Adrenal gland (tissue), 12 donors: Measurements from ENCODE around the gene MTR. TPM values are rescaled to one million over a fixed set of nuclear protein-coding genes. Genes with fewer than 3 reads are reported as not detected.
A peak's percentile ranks its signal among the peaks of the same experiment; 100 is the strongest.

Experiments used
- DNase-seq, 7 donors: peaks; one replicate each; pipeline ENCODE4 v3.0.0-alpha.2; 2019 to 2020
- H3K27ac ChIP-seq, 5 donors: fragments of 200-600 bp; sonication (generic) in 4 of 5; 1 replicate in 3 of 5; 2 replicates in 2 of 5; pipeline versions ENCODE4 v1.5.1 to v1.8.0; 2016 to 2020; ENCODE audit warnings: mild to moderate bottlenecking in 1 of 5
- H3K27me3 ChIP-seq: fragments of 200-600 bp; 2 replicates; pipeline ENCODE4 v1.8.0; 2021
- H3K36me3 ChIP-seq, 2 donors: fragments of 200-600 bp; replicated peaks in 1 of 2; 1 replicate in 1 of 2; 2 replicates in 1 of 2; pipeline versions ENCODE4 v1.5.1 to v1.8.0; 2018 to 2022
- H3K4me1 ChIP-seq, 2 donors: fragments of 200-600 bp; replicated peaks in 1 of 2; 1 replicate in 1 of 2; 2 replicates in 1 of 2; pipeline versions ENCODE4 v1.5.1 to v1.8.0; 2018 to 2021
- H3K4me3 ChIP-seq, 4 donors: fragments of 200-600 bp; sonication (generic) in 3 of 4; one replicate each; pipeline ENCODE4 v1.5.1; 2016 to 2018
- H3K9me3 ChIP-seq, 3 donors: fragments of 200-600 bp; sonication (generic) in 1 of 3; replicated peaks in 1 of 3; 1 replicate in 2 of 3; 2 replicates in 1 of 3; pipeline versions ENCODE4 v1.5.1 to v1.8.0; 2016 to 2021
- POLR2A ChIP-seq, 2 donors: fragments of 450-650 bp; IDR thresholded peaks; one replicate each; pipeline ENCODE4 v1.6.1; 2017; ENCODE audit warnings: antibody characterized with exemption in 2 of 2, mild to moderate bottlenecking in 2 of 2, moderate library complexity in 1 of 2
- WGBS, 4 donors: extraction: QIAGEN DNeasy Blood & Tissue Kit in 2 of 4; methylation state at CpG; one replicate each; pipeline versions ENCODE4 v1.1.5 to v1.1.7; 2013 to 2017; 5-methylcytosine and 5-hydroxymethylcytosine counted together
- intact Hi-C, 2 donors: fragments of 100-400 bp; cut with DNase I; formaldehyde crosslinking; loops; one replicate each; pipeline versions ENCODE4 v1.14.1 to v1.15.0; 2022 to 2023
- polyA plus RNA-seq, 3 donors: library from polyadenylated mRNA; stranded (reverse); fragments of 200-250 nt in 2 of 3; fragments of 350-450 nt in 1 of 3; fragmentation: Illumina TruSeq in 1 of 3; extraction: RNeasy Lipid Tissue Mini Kit (QIAGEN cat#74804) in 1 of 3; gene quantifications; one replicate each; pipeline ENCODE4 v1.2.3, GENCODE V29; 2013 to 2014
- total RNA-seq, 9 donors: library from RNA; depleted of rRNA in 4 of 9; stranded (reverse); fragments of >200 nt in 4 of 9; fragments of 120-200 nt in 1 of 9; fragmentation: NEBNext Ultra II Directional in 1 of 9; extraction: Animal tissue kit (Norgen Biotek cat#: 25700) in 1 of 9; gene quantifications; one replicate each; pipeline versions ENCODE4 v1.1.0 to v1.2.4, GENCODE V29; 2013 to 2023
- TF ChIP-seq, protein P1 (sequence below), 6 experiments: fragments of 450-650 bp in 4 of 6; fragments of 200-600 bp in 2 of 6; sonication (generic) in 1 of 6; IDR thresholded peaks; 1 replicate in 5 of 6; 2 replicates in 1 of 6; pipeline versions ENCODE4 v1.5.1 to v1.8.0; 2016 to 2021; ENCODE audit warnings: antibody characterized with exemption in 6 of 6, mild to moderate bottlenecking in 2 of 6, moderate library complexity in 1 of 6
- donor health status: healthy with polysubstance abuse.
- donor health status: Bipolar disorder and iron deficiency.
- donor health status: DM: yes; HTN: yes; CAD: no.
- donor health status: DM: no; HTN: no; CAD: no.
- donor health status: DM: no; HTN: no; CAD: no.
- donor health status: DM: yes; HTN: yes; CAD: no.

Gene MTR
- total and polyA plus RNA-seq, 12 donors = 7.8 to 44.3 (median 25.1) TPM

GRCh38 chr1:236809148-236809547 lies 14.1 kb downstream of the MTR start:
- Histone ChIP-seq H3K27ac (no peak overlapping the region), H3K4me1 (peaks cover 0 to 15% of the 10 kb centered on the region in 2 donors), H3K36me3 (peaks cover 0 to 25% of the 10 kb centered on the region in 2 donors), H3K27me3 (no peaks in the 10 kb centered on the region), H3K9me3 (no peaks in the 10 kb centered on the region), H3K4me3 (no peak overlapping the region)
- intact Hi-C loops = no loop called here
- DNase-seq = peak in 2 of 7 donors; percentile 25 to 33
- WGBS, 4 donors = 74 to 80% (median 79%) methylated on average over 1 of the region's 1 CpG
- TF ChIP-seq, protein P1, sequence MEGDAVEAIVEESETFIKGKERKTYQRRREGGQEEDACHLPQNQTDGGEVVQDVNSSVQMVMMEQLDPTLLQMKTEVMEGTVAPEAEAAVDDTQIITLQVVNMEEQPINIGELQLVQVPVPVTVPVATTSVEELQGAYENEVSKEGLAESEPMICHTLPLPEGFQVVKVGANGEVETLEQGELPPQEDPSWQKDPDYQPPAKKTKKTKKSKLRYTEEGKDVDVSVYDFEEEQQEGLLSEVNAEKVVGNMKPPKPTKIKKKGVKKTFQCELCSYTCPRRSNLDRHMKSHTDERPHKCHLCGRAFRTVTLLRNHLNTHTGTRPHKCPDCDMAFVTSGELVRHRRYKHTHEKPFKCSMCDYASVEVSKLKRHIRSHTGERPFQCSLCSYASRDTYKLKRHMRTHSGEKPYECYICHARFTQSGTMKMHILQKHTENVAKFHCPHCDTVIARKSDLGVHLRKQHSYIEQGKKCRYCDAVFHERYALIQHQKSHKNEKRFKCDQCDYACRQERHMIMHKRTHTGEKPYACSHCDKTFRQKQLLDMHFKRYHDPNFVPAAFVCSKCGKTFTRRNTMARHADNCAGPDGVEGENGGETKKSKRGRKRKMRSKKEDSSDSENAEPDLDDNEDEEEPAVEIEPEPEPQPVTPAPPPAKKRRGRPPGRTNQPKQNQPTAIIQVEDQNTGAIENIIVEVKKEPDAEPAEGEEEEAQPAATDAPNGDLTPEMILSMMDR (IDR thresholded peaks at IDR 0.05) = no peak

DNA sequence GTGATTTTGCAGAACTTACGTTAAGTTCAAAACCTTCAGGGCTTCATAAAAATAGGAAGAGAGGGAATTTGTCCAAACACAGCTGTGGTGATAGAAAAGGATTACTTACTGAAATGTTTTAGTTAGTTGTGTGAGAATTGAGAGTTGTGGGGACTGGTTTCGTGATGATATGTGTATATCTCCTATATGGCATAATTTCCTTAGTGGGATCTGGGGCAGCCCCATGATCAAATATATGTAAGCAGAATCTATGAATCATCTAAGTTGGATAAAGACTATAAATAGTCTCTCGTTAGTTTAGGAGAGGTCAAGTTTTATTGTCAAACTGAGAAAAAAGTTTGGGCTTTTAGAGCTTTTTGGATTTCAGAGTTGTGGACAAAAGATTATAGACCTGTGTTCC lies 14.9 kb downstream of the MTR start:
- no peak overlapping the region for H3K4me3 ChIP-seq
- no peak for TF ChIP-seq POLR2A (IDR thresholded peaks at IDR 0.05)
- TF ChIP-seq, protein P1 (IDR thresholded peaks at IDR 0.05) = no peak
- H3K27ac ChIP-seq = no peak overlapping the region
- WGBS, 4 donors = 86 to 90% (median 88%) methylated on average over 3 of the region's 3 CpGs
- no peaks in the 10 kb centered on the region for H3K9me3 ChIP-seq
- peaks cover 0 to 15% of the 10 kb centered on the region in 2 donors for H3K4me1 ChIP-seq
- no peaks in the 10 kb centered on the region for H3K27me3 ChIP-seq
- peaks cover 0 to 25% of the 10 kb centered on the region in 2 donors for H3K36me3 ChIP-seq
- intact Hi-C loops = no loop called here
- no peak for DNase-seq

DNA sequence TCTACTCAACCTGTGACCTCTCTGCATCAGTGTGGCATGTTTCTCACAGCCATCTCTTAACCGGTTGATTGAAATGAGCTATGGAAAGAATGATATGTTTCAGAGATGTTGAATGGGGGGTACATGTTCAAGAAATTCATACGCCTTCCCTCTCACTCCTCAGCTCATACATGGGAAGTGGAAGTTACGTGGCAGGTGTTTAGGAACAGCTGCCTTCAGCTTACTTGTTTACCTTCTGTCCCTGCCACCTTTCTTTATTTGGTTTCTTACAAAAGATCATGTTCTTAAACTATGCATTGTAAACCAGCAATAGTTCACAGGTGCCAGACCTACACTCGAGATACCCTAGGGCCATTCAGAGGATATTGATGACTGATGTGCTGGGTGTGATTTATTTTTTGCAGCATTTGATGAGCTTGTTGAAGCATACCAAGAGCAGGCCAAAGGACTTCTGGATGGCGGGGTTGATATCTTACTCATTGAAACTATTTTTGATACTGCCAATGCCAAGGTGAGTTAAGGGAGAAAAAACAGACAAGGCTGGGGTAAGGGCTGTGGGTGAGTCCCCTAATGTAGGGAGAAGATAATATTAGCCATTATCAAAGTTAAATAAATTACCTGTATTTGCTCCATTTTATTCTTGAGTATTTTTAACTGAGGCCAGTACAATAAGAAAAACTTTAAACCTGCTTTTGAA lies 17.4 kb downstream of the MTR start:
- DNase-seq = no peak
- Histone ChIP-seq H3K36me3 (peaks cover 0 to 42% of the 10 kb centered on the region in 2 donors), H3K27ac (no peak overlapping the region), H3K4me1 (peaks cover 0 to 15% of the 10 kb centered on the region in 2 donors), H3K4me3 (no peak overlapping the region), H3K27me3 (no peaks in the 10 kb centered on the region), H3K9me3 (no peaks in the 10 kb centered on the region)
- 92 to 96% (median 96%) methylated on average over 5 of the region's 5 CpGs for WGBS, 4 donors
- TF ChIP-seq, protein P1 (IDR thresholded peaks at IDR 0.05) = no peak
- no peak for TF ChIP-seq POLR2A (IDR thresholded peaks at IDR 0.05)
- intact Hi-C loops = no loop called here

GRCh38 chr1:236815941-236816340 lies 20.8 kb downstream of the MTR start:
- H3K4me3 ChIP-seq = no peak overlapping the region
- H3K27ac ChIP-seq = no peak overlapping the region
- intact Hi-C loops = no loop called here
- no peak for TF ChIP-seq POLR2A (IDR thresholded peaks at IDR 0.05)
- TF ChIP-seq, protein P1 (IDR thresholded peaks at IDR 0.05) = no peak
- H3K36me3 ChIP-seq = peaks cover 0 to 57% of the 10 kb centered on the region in 2 donors
- no peak for DNase-seq
- H3K4me1 ChIP-seq = no peaks in the 10 kb centered on the region
- no peaks in the 10 kb centered on the region for H3K9me3 ChIP-seq
- 97 to 100% (median 99%) methylated on average over 2 of the region's 2 CpGs for WGBS, 4 donors
- H3K27me3 ChIP-seq = no peaks in the 10 kb centered on the region
